H1 (cell line): ENCODE data around the gene ADGRL2. TPM values are rescaled to one million over a fixed set of nuclear protein-coding genes. Genes with fewer than 3 reads are reported as not detected.

Experiments used
- CTCF ChIA-PET: fragments of 300-600 bp; sonication (Branson Sonifier 250); formaldehyde crosslinking; loops from one replicate; lab custom pipeline; 2021; ENCODE audit not compliant: partially characterized antibody; lab: Charles Lee
- POLR2A ChIA-PET: fragments of 300-600 bp; sonication (Branson Sonifier 250); formaldehyde crosslinking; loops from one replicate; lab custom pipeline; 2021; ENCODE audit warnings: inconsistent platforms; ENCODE audit not compliant: partially characterized antibody; lab: Charles Lee
- DNase-seq, 2 experiments: peaks; one replicate each; pipeline versions ENCODE4 v3.0.0 to v3.0.0-alpha.2; 2010 to 2022; ENCODE audit warnings: low spot score in 2 of 2, low read depth in 1 of 2, mixed read lengths in 1 of 2
- FAIRE-seq: peaks from 2 replicates; lab custom pipeline; 2011; peaks lifted over from hg19 to GRCh38; lab: Jason Lieb, UNC
- H2AFZ ChIP-seq: 2 replicates; pipeline ENCODE4 v1.8.1; 2012; ENCODE audit warnings: low read length, inconsistent platforms
- H2AK5ac ChIP-seq: 2 replicates; pipeline ENCODE4 v1.6.1; 2013; ENCODE audit warnings: low read depth, low read length
- H2BK120ac ChIP-seq: replicated peaks from 2 replicates; pipeline ENCODE3; 2013; ENCODE audit warnings: low read depth, low read length, inconsistent platforms
- H2BK12ac ChIP-seq: 2 replicates; pipeline ENCODE4 v1.6.1; 2013; ENCODE audit warnings: low read depth, low read length
- H2BK15ac ChIP-seq: 2 replicates; pipeline ENCODE4 v1.6.1; 2013; ENCODE audit warnings: low read length
- H2BK20ac ChIP-seq: 2 replicates; pipeline ENCODE4 v1.6.1; 2013; ENCODE audit warnings: low read length
- H2BK5ac ChIP-seq: 2 replicates; pipeline ENCODE4 v1.6.1; 2013; ENCODE audit warnings: low read depth, low read length
- H3K14ac ChIP-seq: 2 replicates; pipeline ENCODE4 v1.6.1; 2013; ENCODE audit warnings: inconsistent platforms; ENCODE audit not compliant: insufficient read length
- H3K18ac ChIP-seq: 2 replicates; pipeline ENCODE4 v1.6.1; 2013; ENCODE audit warnings: low read length; ENCODE audit errors: extremely low read depth
- H3K23ac ChIP-seq: 2 replicates; pipeline ENCODE4 v1.6.1; 2013; ENCODE audit warnings: inconsistent platforms; ENCODE audit not compliant: insufficient read length
- H3K23me2 ChIP-seq: 2 replicates; pipeline ENCODE4 v1.6.1; 2013; ENCODE audit warnings: low read depth, low read length
- H3K27ac ChIP-seq: 2 replicates; pipeline ENCODE4 v1.6.1; 2011; ENCODE audit warnings: low read depth, low read length, inconsistent platforms
- H3K27me3 ChIP-seq, 4 experiments: replicated peaks in 1 of 4; 1 replicate in 1 of 4; 2 replicates in 3 of 4; pipeline versions ENCODE4 v1.6.1 to v1.8.1; 2011 to 2013; ENCODE audit warnings: low read length in 3 of 4, mild to moderate bottlenecking in 3 of 4, inconsistent platforms in 2 of 4, mixed read lengths in 2 of 4, moderate library complexity in 1 of 4; ENCODE audit not compliant: control insufficient read depth in 3 of 4, insufficient read depth in 3 of 4; ENCODE audit errors: extremely low read depth in 1 of 4
- H3K36me3 ChIP-seq, 4 experiments: 2 replicates each; pipeline versions ENCODE4 v1.6.1 to v1.8.1; 2011 to 2013; ENCODE audit warnings: mild to moderate bottlenecking in 4 of 4, low read length in 3 of 4, moderate library complexity in 2 of 4, control low read depth in 1 of 4, inconsistent platforms in 1 of 4; ENCODE audit not compliant: insufficient read depth in 4 of 4, control insufficient read depth in 2 of 4
- H3K4ac ChIP-seq: replicated peaks from 2 replicates; pipeline ENCODE3; 2013; ENCODE audit warnings: low read length, low read depth, mixed read lengths, inconsistent platforms; ENCODE audit not compliant: insufficient read length
- H3K4me1 ChIP-seq, 4 experiments: replicated peaks in 1 of 4; 1 replicate in 1 of 4; 2 replicates in 3 of 4; pipeline versions ENCODE4 v1.6.1 to v1.8.1; 2011 to 2013; ENCODE audit warnings: low read length in 3 of 4, inconsistent platforms in 2 of 4, mixed read lengths in 1 of 4; ENCODE audit not compliant: insufficient read depth in 4 of 4, control insufficient read depth in 3 of 4
- H3K4me2 ChIP-seq, 2 experiments: 2 replicates each; pipeline versions ENCODE4 v1.6.1 to v1.8.1; 2011 to 2013; ENCODE audit warnings: low read depth in 2 of 2, low read length in 2 of 2, control low read depth in 1 of 2, inconsistent platforms in 1 of 2, mild to moderate bottlenecking in 1 of 2; ENCODE audit not compliant: insufficient read depth in 1 of 2
- H3K4me3 ChIP-seq, 4 experiments: fragments of 200-600, 300-600 bp in 1 of 4; sonication (generic), shearing (Covaris generic), sonication (Bioruptor Twin) in 1 of 4; 2 replicates each; pipeline versions ENCODE4 v1.5.1 to v1.8.1; 2011 to 2016; ENCODE audit warnings: low read length in 4 of 4, low read depth in 3 of 4, control low read depth in 2 of 4, inconsistent platforms in 2 of 4, mild to moderate bottlenecking in 2 of 4, mixed read lengths in 1 of 4, moderate library complexity in 1 of 4; ENCODE audit not compliant: insufficient read depth in 2 of 4; ENCODE audit errors: extremely low read depth in 1 of 4
- H3K56ac ChIP-seq: replicated peaks from 2 replicates; pipeline ENCODE3; 2013; ENCODE audit warnings: low read depth, mild to moderate bottlenecking, mixed read lengths, low read length, inconsistent platforms; ENCODE audit not compliant: insufficient read length
- H3K79me1 ChIP-seq: 2 replicates; pipeline ENCODE4 v1.6.1; 2013; ENCODE audit warnings: low read depth, low read length, control low read depth
- H3K79me2 ChIP-seq, 2 experiments: 2 replicates each; pipeline versions ENCODE4 v1.6.1 to v1.8.1; 2012 to 2013; ENCODE audit warnings: low read length in 2 of 2, mild to moderate bottlenecking in 2 of 2, inconsistent platforms in 1 of 2; ENCODE audit not compliant: insufficient read depth in 2 of 2, control insufficient read depth in 1 of 2
- H3K9ac ChIP-seq, 4 experiments: replicated peaks in 1 of 4; 1 replicate in 1 of 4; 2 replicates in 3 of 4; pipeline versions ENCODE4 v1.6.1 to v1.8.1; 2011 to 2013; ENCODE audit warnings: low read depth in 3 of 4, low read length in 3 of 4, control low read depth in 2 of 4, mild to moderate bottlenecking in 2 of 4, moderate library complexity in 2 of 4, inconsistent platforms in 1 of 4; ENCODE audit errors: extremely low read depth in 1 of 4
- H3K9me3 ChIP-seq, 2 experiments: 2 replicates each; pipeline versions ENCODE4 v1.6.1 to v1.8.1; 2012 to 2013; ENCODE audit warnings: mild to moderate bottlenecking in 2 of 2, moderate library complexity in 2 of 2, control low read depth in 1 of 2, inconsistent platforms in 1 of 2, low read depth in 1 of 2, low read length in 1 of 2, mixed read lengths in 1 of 2; ENCODE audit not compliant: insufficient read depth in 2 of 2
- H4K20me1 ChIP-seq, 2 experiments: replicated peaks in 1 of 2; 2 replicates each; pipeline versions ENCODE3 to v1.8.1; 2011 to 2013; ENCODE audit warnings: inconsistent platforms in 2 of 2, low read length in 2 of 2, mild to moderate bottlenecking in 1 of 2; ENCODE audit not compliant: insufficient read depth in 2 of 2, control insufficient read depth in 1 of 2
- H4K5ac ChIP-seq: 2 replicates; pipeline ENCODE4 v1.6.1; 2013; ENCODE audit warnings: low read length, low read depth, mixed read lengths, inconsistent platforms; ENCODE audit not compliant: insufficient read length
- H4K8ac ChIP-seq: 2 replicates; pipeline ENCODE4 v1.8.0; 2013; ENCODE audit warnings: mild to moderate bottlenecking, moderate library complexity, low read length, inconsistent platforms; ENCODE audit not compliant: insufficient read depth; ENCODE audit errors: extremely low read depth
- H4K91ac ChIP-seq: replicated peaks from 2 replicates; pipeline ENCODE3; 2013; ENCODE audit warnings: low read length, mixed read lengths, inconsistent platforms; ENCODE audit not compliant: insufficient read length
- RFX5 ChIP-seq: IDR thresholded peaks from 2 replicates; pipeline ENCODE4 v1.6.1; 2011; ENCODE audit warnings: low read depth, low read length, improper control_type of control experiment, borderline replicate concordance
- WGBS, 2 experiments: shearing (Covaris generic) in 1 of 2; methylation state at CpG; one replicate each; pipeline versions ENCODE4 v1.1.6 to v1.1.7; 2013 to 2015; ENCODE audit warnings: low lambda C conversion rate in 2 of 2, mixed read lengths in 2 of 2, inconsistent platforms in 1 of 2, low coverage in 1 of 2, missing lambda C conversion rate in 1 of 2; ENCODE audit not compliant: insufficient replicate concordance in 2 of 2, insufficient coverage in 1 of 2, insufficient read length in 1 of 2; ENCODE audit errors: extremely low coverage in 1 of 2, missing lambda C conversion rate in 1 of 2; 5-methylcytosine and 5-hydroxymethylcytosine counted together
- polyA plus RNA-seq, 7 experiments: library from polyadenylated mRNA; depleted of rRNA in 3 of 7; stranded (reverse) in 5 of 7; unstranded in 2 of 7; fragments of >200 nt in 5 of 7; fragments of 200-250 nt in 2 of 7; gene quantifications; 1 replicate in 5 of 7; 2 replicates in 1 of 7; 4 replicates in 1 of 7; pipeline versions ENCODE4 v1.2.1 to v1.2.3, GENCODE V29; 2011 to 2013; ENCODE audit warnings: missing spikeins in 2 of 7, mixed read lengths in 2 of 7
- total RNA-seq: library from RNA; stranded (reverse); fragmentation: NEBNext Ultra II Directional; extraction: Animal tissue kit (Norgen Biotek cat#: 25700); gene quantifications from 2 replicates; pipeline ENCODE4 v1.2.1, GENCODE V29; 2021

ADGRL2 gene
- total and polyA plus RNA-seq, 2 of the 8 experiments (the other 6 are each of a cell fraction or from before 2014, with no cell fraction given), result 113 to 124 TPM

DNA sequence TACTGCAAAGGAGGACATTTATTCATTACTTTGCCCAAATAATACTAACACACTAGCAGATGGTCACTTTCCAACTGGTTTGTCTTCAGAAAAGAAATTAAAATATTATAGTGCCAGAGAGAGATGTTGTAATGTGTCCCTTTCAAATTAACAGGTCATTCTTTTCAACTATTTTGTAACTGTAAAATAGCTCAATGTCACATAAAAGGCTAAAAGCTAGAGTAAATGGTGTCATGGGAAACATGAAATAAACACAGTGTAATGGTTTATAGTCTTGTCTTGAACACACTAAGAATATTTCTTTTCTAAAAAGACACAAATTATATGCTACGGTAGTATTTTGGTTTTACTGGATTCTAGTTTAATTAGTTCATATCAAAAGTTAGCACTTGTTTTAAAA, 77.8 kb downstream of the ADGRL2 start:
- FAIRE-seq, result no peak
- Histone ChIP-seq H3K14ac (no peak overlapping the region), H3K4ac (no peak overlapping the region), H3K27me3 (no peaks in the 10 kb centered on the region), H2BK5ac (no peak overlapping the region), H3K9me3 (no peaks in the 10 kb centered on the region), H3K9ac (no peak overlapping the region), H3K23me2 (no peaks in the 10 kb centered on the region), H3K79me1 (no peaks in the 10 kb centered on the region), H3K27ac (no peak overlapping the region), H2BK20ac (no peak overlapping the region), H2BK15ac (no peak overlapping the region), H2BK12ac (no peak overlapping the region), H2AFZ (no peak overlapping the region), H2AK5ac (no peak overlapping the region), H4K91ac (no peak overlapping the region), H2BK120ac (no peak overlapping the region), H3K4me1 (peaks cover 0 to 7% (median 3%) of the 10 kb centered on the region in 4 experiments; a peak in 3 of 7 replicates), H3K4me3 (no peak overlapping the region), H4K20me1 (peaks cover 0 to 6% of the 10 kb centered on the region in 2 experiments), H3K18ac (no peak overlapping the region), H4K8ac (no peak overlapping the region), H3K56ac (no peak overlapping the region), H3K79me2 (peaks cover 6 to 98% of the 10 kb centered on the region in 2 experiments; a peak in 3 of 4 replicates), H3K36me3 (no peaks in the 10 kb centered on the region), H3K4me2 (no peak overlapping the region), H3K23ac (no peak overlapping the region), H4K5ac (no peak overlapping the region)
- WGBS, 2 experiments, result 89% methylated on average over 1 of the region's 1 CpG; no CpG with 5 or more reads in 1 of the 2 experiments
- ChIA-PET POLR2A (interaction anchor here (1.3 kb wide), 1 partner anchor 9 kb away, joined by 3 read pairs; no protein-coding TSS in a partner anchor), CTCF (no interaction called here)
- TF ChIP-seq RFX5, result no peak
- DNase-seq, result no peak
